Rectal smooth muscle tissue (tissue), 1 donor: Measurements from ENCODE around the gene ANO9.

Experiments used
- H3K27ac ChIP-seq: one replicate; pipeline ENCODE4 v1.7.0; 2013; ENCODE audit warnings: low read depth, low read length, inconsistent platforms
- H3K27me3 ChIP-seq: one replicate; pipeline ENCODE4 v1.7.0; 2013; ENCODE audit warnings: low read length; ENCODE audit not compliant: control insufficient read depth, insufficient read depth
- H3K36me3 ChIP-seq: one replicate; pipeline ENCODE4 v1.7.0; 2013; ENCODE audit warnings: low read length; ENCODE audit not compliant: control insufficient read depth, insufficient read depth
- H3K4me1 ChIP-seq: one replicate; pipeline ENCODE4 v1.7.0; 2013; ENCODE audit warnings: low read length; ENCODE audit not compliant: control insufficient read depth, insufficient read depth
- H3K4me3 ChIP-seq: one replicate; pipeline ENCODE4 v1.7.0; 2013; ENCODE audit warnings: low read length
- H3K9ac ChIP-seq: one replicate; pipeline ENCODE4 v1.7.0; 2013; ENCODE audit warnings: low read length

The ANO9 gene

DNA sequence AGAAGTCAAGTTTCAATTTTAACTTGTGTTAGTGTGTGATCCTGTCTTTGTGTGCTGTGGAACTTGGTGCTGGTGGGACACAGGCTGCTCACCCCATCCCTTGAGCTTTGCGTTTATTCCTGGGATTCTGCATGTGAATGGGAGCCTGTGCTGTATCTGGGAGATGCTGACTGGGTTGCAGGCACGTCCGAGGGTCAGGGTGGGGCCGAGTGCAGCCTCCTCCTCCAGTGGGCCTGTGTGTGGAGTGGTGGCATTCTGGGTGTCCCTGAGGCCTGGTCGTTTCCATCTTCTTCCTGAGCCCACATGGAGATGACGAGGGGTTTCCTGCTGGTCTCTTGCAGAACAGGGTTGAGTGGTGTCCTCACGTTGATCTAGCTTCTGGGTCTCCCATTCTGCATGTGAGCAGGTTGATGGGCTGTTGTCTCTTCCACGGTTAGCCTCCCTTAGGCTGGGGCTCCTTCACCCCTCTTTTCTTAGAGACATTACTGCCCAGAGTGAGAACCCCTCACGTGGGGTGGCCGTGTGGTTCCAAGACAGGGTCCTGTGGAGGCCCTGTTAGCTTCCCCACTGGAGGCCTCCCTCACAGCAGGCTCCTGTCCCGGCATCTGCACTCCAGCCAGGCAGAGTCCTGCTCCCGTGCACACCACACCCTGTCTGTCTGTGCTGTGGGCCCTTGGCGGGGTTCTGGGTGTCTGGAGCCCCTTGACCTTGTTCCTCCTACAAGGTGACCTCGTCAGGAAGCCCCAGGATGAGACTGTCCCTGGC is 13.2 kb upstream of the ANO9 start:
- Histone ChIP-seq H3K27ac (no peak overlapping the region), H3K4me3 (no peak overlapping the region), H3K36me3 (no peaks in the 10 kb centered on the region), H3K4me1 (peaks cover 5% of the 10 kb centered on the region), H3K9ac (no peak overlapping the region), H3K27me3 (no peaks in the 10 kb centered on the region)

DNA sequence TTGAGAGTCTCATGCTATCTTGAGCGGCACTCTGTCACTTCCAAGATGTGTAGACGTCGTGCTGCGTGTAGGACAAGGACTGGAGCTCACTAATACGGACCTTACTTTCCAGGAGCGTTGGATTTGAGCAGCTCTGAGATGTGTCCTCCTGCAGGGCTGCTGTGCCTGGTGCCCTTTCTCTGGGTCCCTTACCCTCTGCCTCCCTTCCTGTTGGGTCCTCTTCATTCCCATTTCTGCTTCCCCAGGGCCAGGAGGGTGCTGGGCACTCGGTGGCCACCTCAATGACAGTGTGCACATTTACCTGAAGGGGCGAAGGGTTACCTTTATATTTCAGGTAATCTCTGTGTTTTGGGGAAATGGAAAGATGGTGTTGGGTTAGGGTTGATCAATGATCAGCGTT is 12.2 kb upstream of the ANO9 start:
- Histone ChIP-seq H3K4me3 (no peak overlapping the region), H3K36me3 (no peaks in the 10 kb centered on the region), H3K27ac (no peak overlapping the region), H3K4me1 (peaks cover 5% of the 10 kb centered on the region), H3K9ac (no peak overlapping the region), H3K27me3 (no peaks in the 10 kb centered on the region)

DNA sequence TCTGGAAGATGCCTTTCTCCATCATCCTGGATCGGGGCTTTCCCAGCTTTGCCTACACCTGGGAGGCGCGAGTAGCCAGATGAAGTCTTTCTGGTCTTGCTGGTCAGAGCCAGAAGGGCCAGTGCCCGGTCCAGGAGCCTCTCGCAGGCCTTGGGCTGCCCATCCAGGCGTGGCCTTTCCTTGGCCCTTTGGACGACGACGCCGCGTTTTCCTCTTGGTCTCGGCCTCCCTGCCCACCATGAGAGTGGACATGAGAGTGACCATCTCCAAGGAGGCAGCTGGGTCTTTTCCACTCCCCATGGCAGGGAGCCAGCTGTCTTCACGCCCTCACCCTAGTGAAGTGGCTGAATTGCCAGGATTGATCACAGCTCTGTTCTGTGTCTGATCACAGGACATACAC is 11.8 kb upstream of the ANO9 start:
- Histone ChIP-seq H3K9ac (no peak overlapping the region), H3K27ac (no peak overlapping the region), H3K27me3 (no peaks in the 10 kb centered on the region), H3K36me3 (no peaks in the 10 kb centered on the region), H3K4me1 (peaks cover 9% of the 10 kb centered on the region), H3K4me3 (no peak overlapping the region)

DNA sequence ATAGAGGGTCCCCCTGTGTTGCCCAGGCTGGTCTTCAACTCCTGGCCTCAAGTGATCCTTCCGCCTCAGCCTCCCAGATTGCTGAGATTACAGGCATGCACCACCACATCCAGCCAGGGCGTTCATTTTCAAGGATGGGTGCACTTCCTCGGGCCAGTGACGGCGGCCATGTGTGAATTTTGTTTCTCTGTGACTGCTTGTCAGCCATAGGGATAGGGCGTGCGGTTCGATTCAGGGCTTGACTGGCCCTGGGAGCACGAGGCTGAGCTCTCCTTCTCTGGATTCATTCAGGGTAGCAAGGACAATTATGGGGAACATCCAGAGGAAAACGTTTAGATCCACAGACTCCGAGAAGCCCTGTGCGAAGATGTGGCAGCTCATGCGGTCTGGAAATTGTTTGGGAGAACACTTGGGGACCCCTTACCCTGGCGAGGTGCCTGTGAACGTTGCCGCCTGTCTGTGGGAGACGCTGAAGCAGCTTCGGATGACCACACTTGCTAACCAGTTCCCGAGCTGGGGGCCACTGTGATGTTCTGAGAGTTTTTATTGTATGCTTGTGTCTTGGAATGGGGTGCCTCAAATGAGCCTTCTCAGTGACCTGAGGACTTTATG is 11.2 kb upstream of the ANO9 start:
- Histone ChIP-seq H3K4me1 (peaks cover 12% of the 10 kb centered on the region), H3K27ac (no peak overlapping the region), H3K4me3 (no peak overlapping the region), H3K36me3 (no peaks in the 10 kb centered on the region), H3K9ac (no peak overlapping the region), H3K27me3 (no peaks in the 10 kb centered on the region)

DNA sequence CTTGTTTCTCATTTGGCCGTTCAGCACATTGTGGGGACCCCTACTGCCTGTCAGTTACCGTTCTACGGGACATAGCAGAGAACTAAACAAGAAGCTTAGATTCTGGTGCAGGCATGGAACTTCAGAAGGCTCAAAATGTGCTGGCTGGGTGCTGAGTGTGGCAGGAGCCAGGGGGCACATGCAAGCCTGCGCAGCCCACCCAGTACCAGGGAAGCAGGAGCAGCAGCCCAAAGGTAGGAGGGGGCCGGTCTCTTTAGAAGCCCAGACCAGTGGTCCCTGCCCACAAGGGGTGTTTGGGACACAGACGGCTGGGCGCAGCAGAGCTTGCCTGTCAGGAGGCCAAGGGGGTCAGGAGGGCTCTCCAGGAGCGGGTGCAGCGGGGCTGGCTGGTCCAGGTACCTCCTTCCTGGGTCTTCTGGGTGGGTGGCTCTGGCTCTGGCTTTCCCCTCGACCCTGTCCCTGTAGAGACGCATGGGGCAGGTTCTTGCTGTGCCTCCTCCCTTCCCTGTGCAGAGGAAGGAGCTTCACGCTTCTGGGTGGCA is 10.5 kb upstream of the ANO9 start:
- no peak overlapping the region for H3K27ac ChIP-seq
- peaks cover 12% of the 10 kb centered on the region for H3K4me1 ChIP-seq
- H3K36me3 ChIP-seq = no peaks in the 10 kb centered on the region
- H3K27me3 ChIP-seq = no peaks in the 10 kb centered on the region
- no peak overlapping the region for H3K4me3 ChIP-seq
- no peak overlapping the region for H3K9ac ChIP-seq

DNA sequence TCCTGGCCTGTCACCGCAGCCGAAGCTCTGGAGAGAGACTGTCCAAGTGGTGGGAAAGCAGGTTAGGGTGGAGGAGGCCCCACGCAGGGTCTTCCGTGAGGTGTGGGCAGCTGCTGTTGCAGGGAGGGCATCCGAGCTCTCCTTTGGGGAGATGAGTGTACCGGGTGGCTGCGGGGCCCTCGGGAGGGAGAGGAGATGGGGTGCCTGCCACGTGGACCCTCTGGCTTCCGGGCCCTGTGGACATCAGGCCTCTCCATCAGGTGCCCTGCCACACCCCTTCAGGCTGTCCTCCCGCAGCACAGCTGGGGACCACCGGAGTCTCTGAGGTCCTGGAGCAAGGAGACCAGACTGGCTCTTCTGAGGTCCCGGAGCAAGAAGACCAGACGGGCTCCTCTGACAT is 9.9 kb upstream of the ANO9 start:
- Histone ChIP-seq H3K27me3 (no peaks in the 10 kb centered on the region), H3K4me3 (peak overlapping the region; percentile 85), H3K9ac (no peak overlapping the region), H3K4me1 (peaks cover 12% of the 10 kb centered on the region), H3K36me3 (no peaks in the 10 kb centered on the region), H3K27ac (no peak overlapping the region)

DNA sequence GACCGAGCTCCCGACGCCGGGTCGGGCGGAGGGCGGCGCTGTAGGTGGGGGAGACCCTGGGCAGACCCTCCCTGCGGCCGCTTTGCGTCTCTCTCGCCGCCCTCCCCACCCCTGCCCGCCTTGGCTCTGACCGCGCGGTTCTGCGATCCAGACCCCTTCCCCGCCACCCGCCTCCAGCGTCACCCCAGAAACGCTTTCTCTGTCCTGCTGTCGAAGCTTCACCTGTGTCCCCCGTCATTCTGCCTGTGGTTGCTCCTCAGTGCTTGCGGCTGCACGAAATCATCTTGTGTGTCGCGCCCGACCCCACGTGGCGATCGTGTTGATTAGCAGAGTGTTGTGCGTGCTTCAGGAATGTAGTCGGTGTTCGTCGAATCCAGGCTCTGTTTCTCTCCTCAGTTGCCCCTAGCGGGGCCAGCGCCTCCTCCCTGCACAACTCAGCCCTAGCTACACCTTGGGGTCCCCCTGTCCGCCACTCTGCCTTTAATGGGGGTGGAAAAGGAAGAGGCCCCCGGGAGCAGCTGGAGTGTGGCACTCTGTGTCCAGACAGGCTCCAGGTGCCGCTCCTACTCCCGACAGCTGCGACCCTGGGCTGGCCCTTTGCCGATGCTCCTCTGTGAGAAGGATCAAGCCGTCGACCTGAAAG is 9.1 kb upstream of the ANO9 start:
- no peaks in the 10 kb centered on the region for H3K36me3 ChIP-seq
- peak overlapping the region; percentile 85 for H3K4me3 ChIP-seq
- peak overlapping the region; percentile 85 for H3K27ac ChIP-seq
- H3K4me1 ChIP-seq = peaks cover 12% of the 10 kb centered on the region
- no peaks in the 10 kb centered on the region for H3K27me3 ChIP-seq
- H3K9ac ChIP-seq = no peak overlapping the region

DNA sequence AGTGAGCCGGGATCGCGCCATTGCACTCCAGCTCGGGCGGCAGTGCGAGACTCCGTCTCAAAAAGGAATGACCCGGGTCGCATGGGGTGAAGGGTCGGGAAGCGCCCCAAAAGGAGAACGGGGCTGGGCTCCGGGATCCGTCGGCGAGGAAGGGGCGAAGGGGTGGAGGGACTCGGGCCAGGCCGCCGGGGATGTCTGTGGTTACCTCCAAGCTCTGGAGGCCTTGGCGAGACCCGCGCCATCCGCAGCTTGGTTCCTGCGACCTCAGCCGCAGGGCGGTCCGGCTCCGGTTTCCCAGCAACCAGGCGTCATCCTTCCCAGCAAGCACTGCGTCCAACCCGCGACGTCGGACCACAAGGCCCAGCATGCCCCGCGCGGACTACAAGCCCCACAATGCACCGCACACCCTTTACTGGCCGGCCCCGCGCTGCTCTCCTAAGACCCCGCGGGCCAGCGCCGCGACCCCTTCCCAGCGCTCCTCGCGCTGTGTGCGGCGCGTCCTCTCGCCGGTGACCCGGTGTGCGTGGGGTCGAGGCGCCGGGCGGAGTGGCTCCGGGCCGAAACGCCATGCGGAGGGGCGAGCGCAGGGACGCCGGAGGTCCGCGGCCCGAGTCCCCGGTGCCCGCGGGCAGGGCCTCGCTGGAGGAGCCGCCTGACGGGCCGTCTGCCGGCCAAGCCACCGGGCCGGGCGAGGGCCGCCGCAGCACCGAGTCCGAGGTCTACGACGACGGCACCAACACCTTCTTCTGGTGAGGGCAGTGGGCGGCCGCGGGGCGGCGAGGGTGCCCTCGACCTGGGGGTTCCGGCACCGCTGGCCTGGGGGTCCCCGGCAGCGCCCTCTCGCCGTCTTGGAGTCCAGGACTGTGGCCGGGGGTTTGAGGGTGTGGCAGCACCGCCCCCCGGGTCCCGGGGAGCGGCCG is 8.3 kb upstream of the ANO9 start, which contains the start of gene PTDSS2:
Gene PTDSS2, plus strand, starts transcription at position 391 of the 920 bp plus-strand sequence. Its CDS starts 177 bp downstream, at position 568.
- Histone ChIP-seq H3K27me3 (no peaks in the 10 kb centered on the region), H3K27ac (peak within 1 kb of the TSS; percentile 85), H3K36me3 (no peaks in the 10 kb centered on the region), H3K4me1 (peaks cover 12% of the 10 kb centered on the region), H3K9ac (peak within 1 kb of the TSS; percentile 71), H3K4me3 (peak within 1 kb of the TSS; percentile 85)

DNA sequence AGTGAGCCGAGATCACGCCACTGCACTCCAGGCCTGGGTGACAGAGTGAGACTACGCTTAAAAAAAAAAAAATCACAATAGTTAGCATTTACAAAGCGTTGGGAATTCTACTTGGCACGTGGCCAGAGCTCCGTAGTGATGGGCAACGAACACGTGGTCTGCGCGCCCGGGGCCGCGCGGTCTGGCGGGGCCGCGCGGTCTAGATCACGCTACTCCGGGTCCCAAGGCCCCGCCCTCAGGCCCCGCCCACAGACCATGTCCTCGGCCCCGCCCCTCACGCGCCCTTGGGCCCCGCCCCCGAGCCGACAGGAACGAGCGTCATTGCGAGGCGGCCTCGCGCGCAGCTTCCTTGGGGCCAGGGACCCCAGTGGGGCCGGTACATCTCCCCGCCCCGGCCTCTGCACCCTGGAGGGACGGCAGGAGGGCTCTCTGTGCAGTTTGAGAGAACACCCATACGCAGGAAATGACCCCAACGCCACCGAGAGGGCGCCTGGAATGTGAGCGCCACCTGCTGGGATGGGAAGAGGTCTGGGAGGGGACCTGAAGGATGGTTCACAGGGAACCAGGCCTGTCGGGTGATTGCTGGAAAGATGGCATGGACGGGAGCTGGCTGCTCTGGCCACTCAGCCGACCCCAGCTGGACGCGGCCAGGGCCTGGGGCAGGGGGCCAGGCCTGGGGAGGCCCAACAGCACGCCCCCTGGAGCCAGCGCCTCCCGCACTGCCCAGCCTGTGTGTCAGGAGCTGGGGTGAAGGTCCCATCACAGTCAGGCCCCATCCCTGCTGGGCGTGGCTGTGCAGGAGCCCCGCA is 6.3 kb upstream of the ANO9 start:
- peaks cover 12% of the 10 kb centered on the region for H3K4me1 ChIP-seq
- peak overlapping the region; percentile 67 for H3K9ac ChIP-seq
- peak overlapping the region; percentile 96 for H3K4me3 ChIP-seq
- H3K36me3 ChIP-seq = no peaks in the 10 kb centered on the region
- H3K27me3 ChIP-seq = no peaks in the 10 kb centered on the region
- H3K27ac ChIP-seq = peak overlapping the region; percentile 94

DNA sequence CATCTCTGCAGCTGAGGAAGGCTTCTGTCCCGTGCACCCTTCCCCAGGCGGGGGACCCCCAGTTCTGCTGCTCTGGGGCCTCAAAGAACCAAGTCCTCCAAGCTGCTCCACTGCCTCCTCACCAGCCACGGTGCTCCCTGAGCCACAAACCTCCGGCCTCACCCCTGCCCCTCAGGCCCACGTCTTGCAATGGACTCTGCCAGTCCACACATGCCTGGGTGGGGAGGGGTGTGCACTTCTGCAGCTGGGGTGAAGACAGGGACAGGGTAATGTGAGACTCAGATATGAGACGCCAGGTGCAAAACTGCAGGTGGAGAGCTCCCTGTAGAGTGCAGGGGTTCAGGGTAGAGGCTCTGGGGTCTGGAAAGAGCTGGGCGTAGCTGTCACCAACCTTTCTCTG is 5.1 kb upstream of the ANO9 start:
- Histone ChIP-seq H3K4me3 (peak overlapping the region; percentile 1), H3K27ac (no peak overlapping the region), H3K9ac (no peak overlapping the region), H3K27me3 (no peaks in the 10 kb centered on the region), H3K36me3 (no peaks in the 10 kb centered on the region), H3K4me1 (peaks cover 12% of the 10 kb centered on the region)

DNA sequence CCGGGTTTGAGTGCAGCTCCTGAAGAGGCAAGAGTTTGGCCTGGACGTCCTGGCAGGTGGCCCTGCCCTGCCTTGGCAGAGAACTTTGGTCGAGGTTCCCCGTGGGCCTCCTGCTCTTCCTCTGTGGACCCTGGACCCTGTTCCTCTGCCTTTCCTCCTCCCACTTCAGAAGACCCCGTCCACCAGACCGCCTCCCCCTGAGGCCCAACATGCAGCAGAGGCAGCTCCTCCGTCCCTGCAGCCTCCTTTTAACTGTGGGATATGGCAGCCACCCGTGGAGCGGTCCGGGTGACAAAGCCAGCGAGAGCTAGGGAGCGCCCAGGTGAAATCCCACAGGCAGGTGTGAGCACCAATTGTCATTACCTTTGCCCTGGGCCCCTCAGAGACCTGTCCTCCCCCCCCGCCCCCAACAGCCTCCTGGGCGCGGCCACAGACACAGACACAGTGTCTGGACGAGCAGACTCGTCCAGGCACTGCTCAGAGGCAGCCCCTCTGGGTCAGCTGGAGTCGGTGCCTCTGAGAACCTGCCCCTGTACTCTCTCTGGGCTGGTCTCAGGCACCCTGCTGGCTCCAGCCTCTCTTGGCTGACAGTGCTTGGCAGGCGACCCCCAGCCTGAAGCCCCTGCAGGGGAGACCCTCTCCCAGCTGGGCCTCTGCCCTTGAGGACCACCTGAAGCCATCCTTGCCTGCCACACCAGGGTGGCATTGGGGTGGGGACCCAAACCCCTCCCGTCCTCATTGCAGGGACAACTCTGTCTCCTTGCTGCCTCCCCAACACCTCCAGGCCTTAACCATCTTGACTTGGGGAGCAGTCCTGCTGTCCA is 4.2 kb upstream of the ANO9 start:
- no peak overlapping the region for H3K27ac ChIP-seq
- H3K27me3 ChIP-seq = no peaks in the 10 kb centered on the region
- no peak overlapping the region for H3K9ac ChIP-seq
- no peak overlapping the region for H3K4me3 ChIP-seq
- H3K36me3 ChIP-seq = no peaks in the 10 kb centered on the region
- peaks cover 7% of the 10 kb centered on the region for H3K4me1 ChIP-seq
